Endometrial microvascular endothelial cells (primary cell): ENCODE data around the gene RASSF8. TPM values are rescaled to one million over a fixed set of nuclear protein-coding genes. Genes with fewer than 3 reads are reported as not detected.

Experiments
- in situ Hi-C: cut with HindIII; loops from 2 replicates; pipeline ENCODE4 v1.10.0; 2017; ENCODE audit warnings: low sequenced_read_pairs, low pct_unique_long_range_greater_than_20kb; ENCODE audit errors: inconsistent ontology term
- total RNA-seq: library from RNA; depleted of rRNA; stranded (reverse); fragments of >200 nt; gene quantifications from one replicate; pipeline ENCODE4 v1.2.3, GENCODE V29; 2015; ENCODE audit errors: inconsistent ontology term

RASSF8 gene
- total RNA-seq, 1 donor from 2014 or later, result 38.3 TPM

DNA sequence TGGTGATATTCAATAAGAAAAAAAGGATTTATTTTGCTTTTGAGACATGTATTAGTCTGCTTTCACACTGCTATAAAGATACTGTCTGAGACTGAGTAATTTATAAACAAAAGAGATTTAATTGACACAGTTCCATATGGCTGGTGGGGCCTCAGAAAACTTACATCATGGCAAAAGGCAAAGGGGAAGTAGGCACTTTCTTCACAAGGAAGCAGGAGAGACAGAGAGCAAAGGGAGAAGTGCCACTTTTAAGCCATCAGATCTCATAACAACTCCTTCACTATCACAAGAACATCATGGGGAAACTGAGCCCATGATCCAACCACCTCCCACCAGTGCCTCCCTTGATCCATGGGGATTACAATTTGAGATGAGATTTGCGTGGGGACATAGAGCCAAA lies 122.4 kb downstream of the RASSF8 start:
- in situ Hi-C loops, result no loop called here

DNA sequence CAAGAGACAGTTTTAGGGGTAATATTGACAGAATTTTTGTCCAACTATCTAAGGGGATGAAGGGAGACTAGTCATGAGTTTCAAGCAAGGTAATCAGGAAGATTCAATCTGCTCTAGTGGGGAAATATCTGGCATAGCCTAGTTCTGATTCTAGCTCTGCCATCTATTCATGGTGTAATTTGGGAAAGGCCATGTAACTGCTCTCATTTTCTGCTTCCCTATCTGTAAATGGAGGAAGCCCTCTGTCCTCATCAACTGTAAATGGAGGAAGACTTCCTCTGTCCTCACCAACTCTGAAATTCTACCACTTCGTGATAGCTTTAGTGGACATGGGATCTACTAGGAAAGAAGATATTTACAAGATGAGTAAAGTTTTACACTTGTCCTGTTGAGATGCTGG lies 128.5 kb downstream of the RASSF8 start:
- in situ Hi-C loops, result no loop called here

DNA sequence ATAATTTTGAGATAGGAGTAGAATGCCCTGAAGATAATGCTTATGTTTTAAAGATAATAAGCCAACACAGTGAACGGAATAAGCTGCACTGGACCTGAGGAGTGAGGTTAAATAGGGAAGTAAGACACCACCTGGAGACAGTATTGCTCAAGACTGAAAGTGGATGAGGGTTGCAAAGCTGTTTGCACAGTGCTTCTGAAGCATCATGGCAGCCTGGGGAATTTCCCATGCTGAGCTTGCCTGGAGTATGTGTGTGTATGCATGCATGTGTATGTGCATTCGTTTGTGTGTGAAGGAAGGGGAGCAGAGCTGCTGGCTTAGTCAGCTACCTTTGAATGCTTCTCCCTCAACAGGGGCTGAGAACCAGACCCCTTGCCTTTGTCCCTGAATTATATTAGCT lies 130.5 kb downstream of the RASSF8 start:
- in situ Hi-C loops, result no loop called here

- in situ Hi-C loops, result no loop called here
These were observed 132.5 kb downstream of the RASSF8 start for GRCh38 chr12:26090836-26091510.

GRCh38 chr12:26091822-26092221 lies 133.3 kb downstream of the RASSF8 start:
- in situ Hi-C loops, result no loop called here

- in situ Hi-C loops, result no loop called here
These were observed 134.0 kb downstream of the RASSF8 start for GRCh38 chr12:26092346-26093105.

GRCh38 chr12:26095186-26095585 lies 136.7 kb downstream of the RASSF8 start:
- in situ Hi-C loops, result no loop called here

- in situ Hi-C loops, result no loop called here
These were observed 137.6 kb downstream of the RASSF8 start for GRCh38 chr12:26096036-26096435.

- in situ Hi-C loops, result no loop called here
These were observed 138.8 kb downstream of the RASSF8 start for GRCh38 chr12:26097046-26097878.

GRCh38 chr12:26100666-26101349 lies 142.3 kb downstream of the RASSF8 start:
- in situ Hi-C loops, result loop anchor here (25.0 kb wide), 1 partner anchor 536 kb away; no protein-coding TSS in a partner anchor

GRCh38 chr12:26101350-26101734 lies 142.9 kb downstream of the RASSF8 start:
- in situ Hi-C loops, result loop anchor here (25.0 kb wide), 1 partner anchor 536 kb away; no protein-coding TSS in a partner anchor

DNA sequence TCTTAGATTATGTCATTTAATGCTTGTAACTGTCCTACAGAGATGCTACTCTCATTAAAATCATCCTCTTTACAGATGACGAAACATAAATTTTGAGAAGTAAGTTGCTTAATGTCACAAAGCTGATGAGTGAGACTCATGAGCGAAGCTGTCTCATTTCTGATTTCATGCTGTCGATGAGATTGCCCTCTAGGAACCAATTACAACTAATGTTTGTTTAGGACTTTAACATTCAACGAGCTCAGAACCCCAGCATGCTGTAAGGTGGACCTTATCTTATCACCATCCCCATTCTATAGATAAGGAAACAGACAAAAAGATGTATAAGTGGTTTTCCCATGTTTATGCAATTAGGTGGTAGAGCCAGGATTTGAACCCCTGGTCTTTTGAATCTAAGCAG lies 143.3 kb downstream of the RASSF8 start:
- in situ Hi-C loops, result loop anchor here (25.0 kb wide), 1 partner anchor 536 kb away; no protein-coding TSS in a partner anchor

DNA sequence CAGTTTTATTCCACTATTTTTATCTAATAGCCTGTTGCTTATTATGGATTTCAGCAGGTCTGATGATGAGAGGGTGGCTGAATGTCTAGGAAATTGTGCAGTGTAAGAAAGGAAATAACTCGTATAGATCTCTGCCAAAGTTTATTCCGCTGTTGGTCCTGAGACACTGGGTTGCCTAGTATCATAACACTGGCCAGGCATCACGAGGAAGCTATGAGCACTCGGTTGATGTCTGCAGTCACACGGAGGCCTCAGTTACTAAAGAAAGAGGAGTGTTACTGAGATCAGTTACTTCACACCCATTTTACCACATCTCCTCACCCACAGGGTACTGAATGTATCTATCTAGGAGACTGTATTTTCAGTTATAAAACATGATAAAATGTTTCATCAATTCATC lies 144.5 kb downstream of the RASSF8 start:
- in situ Hi-C loops, result loop anchor here (25.0 kb wide), 1 partner anchor 534 kb away; no protein-coding TSS in a partner anchor

DNA sequence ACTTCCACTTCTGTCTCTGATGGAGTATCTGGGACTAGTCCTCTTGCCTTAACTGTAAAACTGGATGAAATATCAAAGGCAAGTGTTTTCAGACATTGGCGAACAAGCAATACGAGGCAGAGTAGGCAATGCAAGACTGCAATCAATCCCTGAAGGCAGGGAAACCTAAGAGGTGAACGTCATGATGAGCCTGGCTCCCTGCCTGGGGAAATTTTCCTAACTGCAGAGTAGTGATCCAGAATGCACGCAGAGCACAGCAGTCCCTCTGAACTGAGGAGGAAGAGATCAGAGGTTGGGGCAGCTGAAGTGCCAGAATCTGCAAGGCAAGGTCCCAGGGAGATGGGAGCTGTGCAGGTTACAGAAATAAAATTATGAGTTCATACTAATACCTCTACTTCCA lies 147.9 kb downstream of the RASSF8 start:
- in situ Hi-C loops, result loop anchor here (25.0 kb wide), 1 partner anchor 531 kb away; no protein-coding TSS in a partner anchor

GRCh38 chr12:26108915-26109314 lies 150.4 kb downstream of the RASSF8 start:
- in situ Hi-C loops, result loop anchor here (25.0 kb wide), 1 partner anchor 528 kb away; no protein-coding TSS in a partner anchor

DNA sequence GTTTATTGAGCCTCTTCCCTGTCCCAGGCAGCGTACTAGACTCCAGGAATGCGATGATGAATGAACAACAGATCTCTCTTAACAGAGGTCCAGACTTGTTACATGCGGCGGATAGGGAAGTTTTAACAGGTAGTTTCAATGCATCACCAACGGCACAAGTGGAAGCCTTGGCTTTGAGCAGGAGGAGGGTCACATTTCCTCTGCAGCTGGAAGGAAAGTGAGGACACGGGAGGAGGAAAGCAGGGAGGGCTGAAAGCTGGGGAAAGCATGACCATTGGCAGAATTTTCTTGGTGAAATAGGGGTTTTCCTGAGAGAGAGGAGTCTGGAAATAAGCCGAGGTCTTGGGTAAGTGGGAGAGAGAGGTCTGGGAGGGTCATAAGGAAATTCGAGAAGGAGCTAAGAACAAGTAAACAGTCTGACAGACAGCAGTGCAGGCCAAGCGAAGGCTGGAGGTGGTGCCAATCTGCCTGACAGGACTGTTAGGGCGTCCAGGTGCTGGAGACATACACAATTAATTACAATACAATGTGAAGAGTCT lies 150.9 kb downstream of the RASSF8 start:
- in situ Hi-C loops, result loop anchor here (25.0 kb wide), 1 partner anchor 528 kb away; no protein-coding TSS in a partner anchor

DNA sequence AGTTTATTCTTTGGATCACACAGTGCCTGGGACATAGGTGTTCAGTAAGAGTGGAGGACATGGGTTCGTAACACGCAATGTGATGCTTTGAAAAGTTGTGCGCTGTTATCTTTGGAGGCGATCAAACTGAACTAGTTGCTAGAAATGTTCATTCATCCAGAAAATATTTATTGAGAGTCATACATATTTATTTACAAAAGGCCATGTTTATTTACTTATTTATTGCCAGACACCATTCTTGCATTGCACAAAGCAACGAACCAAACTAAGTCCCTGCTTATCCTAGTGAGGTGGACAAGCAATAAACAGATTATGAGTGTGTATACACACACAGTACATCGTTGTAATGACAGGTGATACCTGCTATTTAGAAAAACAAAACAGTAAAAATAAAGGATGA lies 153.8 kb downstream of the RASSF8 start:
- in situ Hi-C loops, result loop anchor here (25.0 kb wide), 1 partner anchor 525 kb away; no protein-coding TSS in a partner anchor

DNA sequence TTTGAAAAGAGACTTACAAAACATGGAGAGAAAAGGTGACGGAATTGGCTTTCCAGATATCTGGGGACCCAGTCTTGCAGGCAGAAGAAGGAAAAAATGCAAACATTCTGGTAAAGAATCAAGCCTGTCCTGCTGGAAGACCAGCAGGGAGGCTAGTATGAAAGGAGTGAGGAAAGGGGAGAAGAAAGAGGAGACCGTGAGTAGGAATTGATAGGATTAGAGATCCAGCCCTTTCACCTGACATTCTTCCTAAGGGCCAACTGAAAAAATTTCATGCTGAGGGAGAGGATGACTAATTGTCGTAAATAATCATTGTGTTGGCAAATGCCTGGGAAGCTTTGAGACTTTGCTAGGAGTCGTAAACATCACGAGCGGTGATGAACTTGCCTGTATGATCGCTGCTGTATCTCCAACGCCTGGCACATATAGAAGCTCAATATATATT lies 154.2 kb downstream of the RASSF8 start:
- in situ Hi-C loops, result loop anchor here (25.0 kb wide), 1 partner anchor 525 kb away; no protein-coding TSS in a partner anchor
